ENCODE results near the gene SRGAP2C. TPM values are rescaled to one million over a fixed set of nuclear protein-coding genes. Genes with fewer than 3 reads are reported as not detected.
"Not testable (repeated sequence)": the region's sequence is repeated elsewhere in the genome, so short reads cannot be mapped to it uniquely, and the experiment has no call there.

Gene SRGAP2C
- total and polyA plus RNA-seq, 9 donors, result 6.4 to 37.5 (median 22.1) TPM

GRCh38 chr1:121296563-121296962 lies 111.8 kb downstream of the SRGAP2C start:
- WGBS, 3 donors, result no CpG with 5 or more reads among the region's 4 CpGs
- H3K4me3 ChIP-seq; H3K9me3 ChIP-seq; H3K27me3 ChIP-seq; DNase-seq; H3K27ac ChIP-seq; H3K4me1 ChIP-seq (ENCODE audit: insufficient read depth); intact Hi-C loops (cut with DNase I); H3K36me3 ChIP-seq: not testable (repeated sequence)

DNA sequence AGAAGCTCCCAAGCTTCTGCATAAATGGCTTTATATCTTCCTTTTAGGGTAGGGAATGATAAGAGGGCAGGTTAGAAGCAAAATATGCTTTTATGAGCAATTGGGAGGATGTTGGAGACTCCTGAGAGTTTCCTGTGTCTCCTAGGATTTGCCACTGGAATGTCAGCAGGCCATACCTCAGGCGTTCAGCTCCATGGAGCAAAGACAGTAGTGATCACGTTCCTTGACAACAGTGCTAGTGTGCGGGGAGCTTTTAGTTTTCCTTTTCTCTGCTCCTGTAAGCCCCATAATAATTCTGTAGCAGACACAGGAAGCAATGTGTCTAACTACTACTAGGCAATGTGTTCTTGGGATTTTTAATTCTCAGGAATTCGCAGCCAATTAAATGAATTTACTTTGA lies 113.8 kb downstream of the SRGAP2C start:
- H3K36me3 ChIP-seq; H3K9me3 ChIP-seq; H3K4me3 ChIP-seq; H3K27ac ChIP-seq; H3K27me3 ChIP-seq; H3K4me1 ChIP-seq (ENCODE audit: insufficient read depth); DNase-seq; intact Hi-C loops (cut with DNase I): not testable (repeated sequence)
- no CpG with 5 or more reads among the region's 4 CpGs for WGBS, 3 donors

DNA sequence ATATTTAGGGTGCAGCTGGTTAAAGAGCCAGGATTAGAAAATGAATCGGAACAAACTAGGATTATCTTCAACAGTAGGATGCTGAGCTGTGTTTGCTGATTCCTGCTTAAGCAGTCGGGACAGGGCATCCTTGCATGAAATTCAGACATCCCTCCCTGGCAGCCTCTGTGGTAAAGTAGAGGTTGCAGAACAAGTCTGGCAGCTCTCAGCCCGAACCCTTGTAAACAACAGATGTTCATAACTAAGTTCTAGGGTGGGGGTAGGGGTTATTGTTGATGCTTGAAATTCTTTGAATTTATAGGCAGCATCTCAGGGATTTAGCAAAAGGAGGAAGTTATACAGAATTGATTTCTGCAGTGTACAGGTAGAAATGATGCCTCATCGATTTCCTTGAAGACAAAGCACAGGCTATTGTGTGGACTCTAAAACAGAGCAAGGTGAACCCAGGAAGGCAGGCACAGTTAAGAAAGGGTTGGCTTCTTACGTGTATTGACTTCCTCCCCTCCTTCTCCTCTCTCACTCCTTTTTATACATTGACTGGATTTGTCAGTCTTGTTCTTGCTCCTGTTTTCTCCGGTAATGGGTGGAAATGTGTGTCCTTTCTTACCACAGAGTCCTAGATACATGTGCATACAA lies 114.9 kb downstream of the SRGAP2C start:
- H3K27me3 ChIP-seq; H3K4me3 ChIP-seq; H3K27ac ChIP-seq; H3K9me3 ChIP-seq; DNase-seq; intact Hi-C loops (cut with DNase I); H3K36me3 ChIP-seq; H3K4me1 ChIP-seq (ENCODE audit: insufficient read depth): not testable (repeated sequence)
- WGBS, 3 donors, result 11 to 50% (median 37%) methylated on average over 1 to 4 of the region's 6 CpGs

DNA sequence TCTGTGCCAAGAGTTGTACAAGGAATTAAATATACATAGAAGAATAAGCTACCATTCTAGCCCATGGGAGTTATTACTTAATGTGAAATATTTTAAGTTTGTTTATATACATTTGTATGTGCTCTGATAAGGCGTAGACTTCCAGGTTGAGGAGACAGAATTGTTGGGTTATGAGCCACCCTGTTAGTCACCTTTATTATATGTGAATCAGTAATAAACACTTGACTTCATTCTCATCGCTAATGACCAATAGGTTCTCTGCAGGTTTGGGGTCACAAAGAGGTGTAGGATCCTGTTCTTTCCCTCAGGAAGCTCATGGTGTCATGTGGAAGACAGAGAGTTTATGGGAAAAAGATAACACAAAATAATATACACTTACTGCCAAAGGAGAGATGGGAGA lies 117.1 kb downstream of the SRGAP2C start:
- 93% methylated on average over 2 of the region's 2 CpGs; no CpG with 5 or more reads in 2 of the 3 donors for WGBS, 3 donors
- H3K4me1 ChIP-seq (ENCODE audit: insufficient read depth); DNase-seq; H3K27me3 ChIP-seq; H3K9me3 ChIP-seq; intact Hi-C loops (cut with DNase I); H3K36me3 ChIP-seq; H3K4me3 ChIP-seq; H3K27ac ChIP-seq: not testable (repeated sequence)

GRCh38 chr1:121307759-121308158 lies 123.0 kb downstream of the SRGAP2C start:
- H3K4me3 ChIP-seq; H3K36me3 ChIP-seq; H3K27ac ChIP-seq; DNase-seq; H3K27me3 ChIP-seq; H3K4me1 ChIP-seq (ENCODE audit: insufficient read depth); intact Hi-C loops (cut with DNase I); H3K9me3 ChIP-seq: not testable (repeated sequence)
- WGBS, 3 donors, result 40 to 80% (median 51%) methylated on average over 1 to 3 of the region's 3 CpGs

DNA sequence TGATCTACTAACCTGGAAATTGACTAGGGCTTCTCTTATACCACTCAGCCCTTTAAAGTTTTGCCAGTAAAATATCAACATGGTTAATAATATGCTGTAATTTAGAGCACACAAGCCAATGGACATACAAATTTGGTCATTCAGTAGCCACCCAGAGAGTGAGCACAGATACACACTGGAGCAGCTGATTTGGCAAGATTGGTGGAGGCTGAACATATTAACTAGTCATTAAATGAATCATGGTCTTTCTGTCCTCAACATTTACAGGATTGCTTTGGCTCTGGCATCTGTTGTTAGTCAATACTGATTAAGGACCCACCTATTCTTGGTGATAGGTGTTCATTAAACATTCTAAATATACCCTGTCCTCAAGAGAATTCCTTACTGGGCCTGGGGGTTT lies 130.7 kb downstream of the SRGAP2C start:
- DNase-seq; H3K9me3 ChIP-seq; intact Hi-C loops (cut with DNase I): not testable (repeated sequence)

DNA sequence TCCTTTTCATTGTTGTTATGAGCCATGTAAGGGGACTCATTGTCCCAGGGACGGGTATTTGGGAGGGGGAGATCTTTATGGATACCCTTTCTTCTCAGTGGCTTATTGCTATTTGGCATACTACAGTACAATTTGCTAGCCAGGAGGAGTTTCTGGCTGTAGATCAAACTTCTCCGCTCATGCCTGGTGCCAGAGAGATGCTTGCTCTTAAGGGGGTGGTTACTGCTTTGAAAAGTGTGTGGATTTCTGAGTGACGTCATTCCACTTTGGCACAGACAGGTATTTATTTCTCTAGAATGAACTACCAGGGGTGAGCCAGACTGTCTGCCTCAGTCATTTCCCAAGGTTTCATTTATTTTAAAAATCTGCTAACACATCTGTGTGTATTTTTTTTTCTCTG lies 131.3 kb downstream of the SRGAP2C start:
- H3K27me3 ChIP-seq; H3K36me3 ChIP-seq; intact Hi-C loops (cut with DNase I); H3K4me1 ChIP-seq (ENCODE audit: insufficient read depth); DNase-seq; H3K4me3 ChIP-seq; H3K9me3 ChIP-seq; H3K27ac ChIP-seq: not testable (repeated sequence)
- WGBS, 3 donors, result 92% methylated on average over 2 of the region's 3 CpGs; no CpG with 5 or more reads in 2 of the 3 donors

More for the DNA sequence above, 130.7 kb downstream of the SRGAP2C start:
- not testable (repeated sequence) for H3K27ac ChIP-seq; H3K4me3 ChIP-seq; H3K36me3 ChIP-seq; H3K27me3 ChIP-seq; H3K4me1 ChIP-seq (ENCODE audit: insufficient read depth)

- WGBS, 3 donors, result no CpG with 5 or more reads among the region's 11 CpGs
- H3K36me3 ChIP-seq; H3K4me3 ChIP-seq; DNase-seq; H3K9me3 ChIP-seq; H3K4me1 ChIP-seq (ENCODE audit: insufficient read depth); H3K27ac ChIP-seq; intact Hi-C loops (cut with DNase I); H3K27me3 ChIP-seq: not testable (repeated sequence)
These were observed 133.0 kb downstream of the SRGAP2C start for GRCh38 chr1:121317491-121318468.

- H3K27ac ChIP-seq; H3K9me3 ChIP-seq; H3K27me3 ChIP-seq; H3K4me1 ChIP-seq (ENCODE audit: insufficient read depth); H3K4me3 ChIP-seq; intact Hi-C loops (cut with DNase I); DNase-seq; H3K36me3 ChIP-seq: not testable (repeated sequence)
- WGBS, 3 donors, result 19 to 33% methylated on average over 1 of the region's 2 CpGs; no CpG with 5 or more reads in 1 of the 3 donors
These were observed 133.9 kb downstream of the SRGAP2C start for GRCh38 chr1:121318687-121319086.

GRCh38 chr1:121321660-121322059 lies 136.9 kb downstream of the SRGAP2C start:
- H3K36me3 ChIP-seq; DNase-seq; H3K4me3 ChIP-seq; H3K27ac ChIP-seq; H3K27me3 ChIP-seq; H3K9me3 ChIP-seq; intact Hi-C loops (cut with DNase I); H3K4me1 ChIP-seq (ENCODE audit: insufficient read depth): not testable (repeated sequence)
- WGBS, 3 donors, result no CpG with 5 or more reads among the region's 1 CpG

DNA sequence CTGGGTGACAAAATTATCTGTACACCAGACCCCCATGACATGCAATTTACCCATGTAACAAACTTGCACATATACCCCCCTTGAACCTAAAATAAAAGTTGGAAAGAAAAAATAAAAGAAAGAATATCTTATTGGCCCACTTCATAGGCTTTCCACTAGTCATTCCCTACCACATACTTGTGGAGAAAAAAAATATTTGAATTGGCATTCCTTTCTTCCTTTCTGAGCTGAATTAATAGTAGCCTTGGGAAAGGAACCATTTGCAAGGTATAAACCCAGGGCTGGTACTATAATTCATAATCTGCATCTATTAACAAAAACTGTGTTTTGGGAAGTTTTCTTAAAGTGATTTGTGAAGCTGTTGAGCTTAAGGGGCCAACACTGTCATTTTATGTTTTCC lies 140.0 kb downstream of the SRGAP2C start:
- H3K27ac ChIP-seq; H3K9me3 ChIP-seq; H3K4me1 ChIP-seq (ENCODE audit: insufficient read depth); DNase-seq; H3K36me3 ChIP-seq; intact Hi-C loops (cut with DNase I); H3K27me3 ChIP-seq; H3K4me3 ChIP-seq: not testable (repeated sequence)

- H3K9me3 ChIP-seq; H3K36me3 ChIP-seq; H3K4me1 ChIP-seq (ENCODE audit: insufficient read depth); H3K4me3 ChIP-seq; intact Hi-C loops (cut with DNase I); H3K27me3 ChIP-seq; H3K27ac ChIP-seq; DNase-seq: not testable (repeated sequence)
These were observed 147.4 kb downstream of the SRGAP2C start for GRCh38 chr1:121332141-121332540.
